Ammon's horn (tissue), 1 donor: ENCODE results near the gene KLF12.

ENCODE experiments used
- DNase-seq: peaks from one replicate; pipeline ENCODE4 v3.0.0-alpha.2; 2016; ENCODE audit warnings: low spot score

Gene KLF12

GRCh38 chr13:74103970-74104555 lies 30.1 kb downstream of the KLF12 start:
- no peak for DNase-seq

GRCh38 chr13:74103196-74103595 lies 31.0 kb downstream of the KLF12 start:
- no peak for DNase-seq

- DNase-seq = no peak
Observed at GRCh38 chr13:74102691-74103090, 31.5 kb downstream of the KLF12 start.

GRCh38 chr13:74101436-74101835 lies 32.8 kb downstream of the KLF12 start:
- DNase-seq = no peak

- DNase-seq = no peak
Observed at GRCh38 chr13:74098077-74098476, 36.1 kb downstream of the KLF12 start.

- DNase-seq = no peak
Observed at GRCh38 chr13:74097116-74097515, 37.1 kb downstream of the KLF12 start.

- DNase-seq = no peak
Observed at GRCh38 chr13:74093691-74094090, 40.5 kb downstream of the KLF12 start.

GRCh38 chr13:74092711-74093110 lies 41.5 kb downstream of the KLF12 start:
- DNase-seq = no peak

GRCh38 chr13:74090869-74091605 lies 43.2 kb downstream of the KLF12 start:
- no peak for DNase-seq

- no peak for DNase-seq
Observed at GRCh38 chr13:74090397-74090796, 43.8 kb downstream of the KLF12 start.

GRCh38 chr13:74087357-74087756 lies 46.8 kb downstream of the KLF12 start:
- no peak for DNase-seq
